ENCODE measurements around the gene ZNF407. TPM values are rescaled to one million over a fixed set of nuclear protein-coding genes. Genes with fewer than 3 reads are reported as not detected.

The ZNF407 gene
- total and polyA plus RNA-seq, 4 donors, result 1.9 to 16.5 (median 6.6) TPM

DNA sequence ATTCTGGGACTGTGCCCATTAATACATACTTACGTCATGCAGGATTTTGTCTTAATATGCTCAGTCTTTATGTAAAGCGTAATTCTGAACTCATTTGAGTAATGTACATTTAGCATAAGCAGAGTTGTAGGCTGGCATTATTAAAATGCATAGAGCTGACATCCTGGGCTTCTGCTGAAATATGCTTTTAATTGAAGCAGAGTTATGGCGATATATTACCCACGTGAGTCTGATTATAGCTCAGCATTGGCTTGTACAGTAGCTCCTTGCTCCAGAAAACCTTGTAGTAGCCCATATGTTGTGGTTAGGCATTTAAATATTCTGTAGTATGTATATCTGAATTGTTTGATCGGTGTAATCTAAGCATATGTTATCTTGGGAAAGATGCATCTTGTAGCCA is 377.3 kb downstream of the ZNF407 start:
- no peak for DNase-seq (ENCODE audit: low spot score)
- Histone ChIP-seq H3K36me3 (ENCODE audit: control insufficient read depth in 4 of 4, insufficient read depth in 3 of 4, low read depth in 1 of 4, low read length in 3 of 4) (no peaks in the 10 kb centered on the region), H3K9me3 (ENCODE audit: control insufficient read depth in 4 of 4, low read length in 3 of 4) (no peaks in the 10 kb centered on the region), H3K9ac (ENCODE audit: low read depth in 1 of 2, low read length in 2 of 2) (no peak overlapping the region), H3K27me3 (ENCODE audit: control insufficient read depth in 4 of 4, insufficient read depth in 4 of 4, low read length in 3 of 4) (no peaks in the 10 kb centered on the region), H3K4me3 (ENCODE audit: low read depth in 1 of 3, low read length in 3 of 3) (no peak overlapping the region), H3K4me1 (ENCODE audit: control insufficient read depth in 4 of 4, insufficient read depth in 4 of 4, low read length in 3 of 4) (peaks cover 1 to 12% (median 9%) of the 10 kb centered on the region in 4 donors), H3K27ac (ENCODE audit: low read depth in 1 of 2, low read length in 2 of 2) (no peak overlapping the region)
- WGBS, result 89% methylated on average over 5 of the region's 5 CpGs
- no peak for TF ChIP-seq NR2F2 (IDR thresholded peaks at IDR 0.05)
- TF ChIP-seq, protein P1, sequence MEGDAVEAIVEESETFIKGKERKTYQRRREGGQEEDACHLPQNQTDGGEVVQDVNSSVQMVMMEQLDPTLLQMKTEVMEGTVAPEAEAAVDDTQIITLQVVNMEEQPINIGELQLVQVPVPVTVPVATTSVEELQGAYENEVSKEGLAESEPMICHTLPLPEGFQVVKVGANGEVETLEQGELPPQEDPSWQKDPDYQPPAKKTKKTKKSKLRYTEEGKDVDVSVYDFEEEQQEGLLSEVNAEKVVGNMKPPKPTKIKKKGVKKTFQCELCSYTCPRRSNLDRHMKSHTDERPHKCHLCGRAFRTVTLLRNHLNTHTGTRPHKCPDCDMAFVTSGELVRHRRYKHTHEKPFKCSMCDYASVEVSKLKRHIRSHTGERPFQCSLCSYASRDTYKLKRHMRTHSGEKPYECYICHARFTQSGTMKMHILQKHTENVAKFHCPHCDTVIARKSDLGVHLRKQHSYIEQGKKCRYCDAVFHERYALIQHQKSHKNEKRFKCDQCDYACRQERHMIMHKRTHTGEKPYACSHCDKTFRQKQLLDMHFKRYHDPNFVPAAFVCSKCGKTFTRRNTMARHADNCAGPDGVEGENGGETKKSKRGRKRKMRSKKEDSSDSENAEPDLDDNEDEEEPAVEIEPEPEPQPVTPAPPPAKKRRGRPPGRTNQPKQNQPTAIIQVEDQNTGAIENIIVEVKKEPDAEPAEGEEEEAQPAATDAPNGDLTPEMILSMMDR (IDR thresholded peaks at IDR 0.05; ENCODE audit: low read depth, low read length, missing input control), result no peak
- TF ChIP-seq HNF4A (conservative IDR thresholded peaks at IDR 0.05), result no peak
- no peak for TF ChIP-seq MAX (IDR thresholded peaks at IDR 0.05)
- TF ChIP-seq RXRA (IDR thresholded peaks at IDR 0.05), result no peak

DNA sequence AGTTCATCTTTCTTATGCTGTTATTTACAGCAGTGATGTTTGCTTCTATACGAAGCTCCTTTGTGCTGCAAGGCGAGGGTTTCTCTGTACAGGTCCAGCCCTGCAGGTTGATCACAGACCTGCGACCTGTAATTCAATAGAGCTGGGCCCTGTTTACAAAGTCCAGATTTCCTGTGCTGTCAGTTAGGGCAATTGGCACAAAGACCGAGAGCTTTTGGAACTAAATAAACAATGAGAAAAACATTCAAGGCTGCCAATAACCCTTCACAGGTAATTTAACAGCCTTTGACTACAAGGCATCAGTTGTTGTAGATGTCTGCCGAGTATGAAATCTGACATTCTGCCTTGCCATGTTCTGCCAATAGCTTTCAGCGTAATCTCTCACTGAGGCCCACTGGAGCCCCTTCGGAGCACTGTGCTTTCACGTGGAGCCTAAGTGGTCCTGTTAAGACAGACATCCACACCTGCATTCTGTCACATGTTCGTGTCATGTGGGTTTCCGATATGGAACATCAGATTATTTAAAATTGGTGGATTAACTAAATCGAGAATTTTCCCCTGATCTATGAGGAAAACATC is 378.8 kb downstream of the ZNF407 start:
- Histone ChIP-seq H3K27me3 (ENCODE audit: control insufficient read depth in 4 of 4, insufficient read depth in 4 of 4, low read length in 3 of 4) (no peaks in the 10 kb centered on the region), H3K36me3 (ENCODE audit: control insufficient read depth in 4 of 4, insufficient read depth in 3 of 4, low read depth in 1 of 4, low read length in 3 of 4) (no peaks in the 10 kb centered on the region), H3K4me1 (ENCODE audit: control insufficient read depth in 4 of 4, insufficient read depth in 4 of 4, low read length in 3 of 4) (peaks cover 0 to 12% (median 9%) of the 10 kb centered on the region in 4 donors), H3K4me3 (ENCODE audit: low read depth in 1 of 3, low read length in 3 of 3) (no peak overlapping the region), H3K9me3 (ENCODE audit: control insufficient read depth in 4 of 4, low read length in 3 of 4) (no peaks in the 10 kb centered on the region), H3K9ac (ENCODE audit: low read depth in 1 of 2, low read length in 2 of 2) (no peak overlapping the region), H3K27ac (ENCODE audit: low read depth in 1 of 2, low read length in 2 of 2) (peak overlapping the region in 1 of 2 donors; percentile 39)
- no peak for DNase-seq (ENCODE audit: low spot score)
- TF ChIP-seq, protein P1 (IDR thresholded peaks at IDR 0.05; ENCODE audit: low read depth, low read length, missing input control), result no peak
- TF ChIP-seq ATF3 (IDR thresholded peaks at IDR 0.05), result no peak
- TF ChIP-seq RXRA (IDR thresholded peaks at IDR 0.05), result peak in 1 of 2 donors; percentile 52
- no peak for TF ChIP-seq EGR1 (IDR thresholded peaks at IDR 0.05; ENCODE audit: low read depth in 2 of 2)
- TF ChIP-seq HNF4A (conservative IDR thresholded peaks at IDR 0.05), result peak; percentile 89 to 90
- TF ChIP-seq GABPA (IDR thresholded peaks at IDR 0.05 in 1 of 2, conservative IDR thresholded peaks at IDR 0.05 in 1 of 2), result no peak
- peak; percentile 15 for TF ChIP-seq ZBTB33 (IDR thresholded peaks at IDR 0.05)
- no peak for TF ChIP-seq YY1 (IDR thresholded peaks at IDR 0.05)
- peak; percentile 89 for TF ChIP-seq FOXA2 (IDR thresholded peaks at IDR 0.05)
- peak; percentile 81 for TF ChIP-seq FOXA1 (IDR thresholded peaks at IDR 0.05)
- no peak for TF ChIP-seq JUND (IDR thresholded peaks at IDR 0.05)
- peak; percentile 31 to 45 for TF ChIP-seq RAD21 (IDR thresholded peaks at IDR 0.05)
- TF ChIP-seq HNF4G (IDR thresholded peaks at IDR 0.05), result peak; percentile 47
- peak; percentile 68 for TF ChIP-seq SP1 (IDR thresholded peaks at IDR 0.05)
- peak; percentile 28 for TF ChIP-seq MAX (IDR thresholded peaks at IDR 0.05)
- no peak for TF ChIP-seq NR2F2 (IDR thresholded peaks at IDR 0.05)
- no peak for TF ChIP-seq TAF1 (conservative IDR thresholded peaks at IDR 0.05)
- TF ChIP-seq, protein P2, sequence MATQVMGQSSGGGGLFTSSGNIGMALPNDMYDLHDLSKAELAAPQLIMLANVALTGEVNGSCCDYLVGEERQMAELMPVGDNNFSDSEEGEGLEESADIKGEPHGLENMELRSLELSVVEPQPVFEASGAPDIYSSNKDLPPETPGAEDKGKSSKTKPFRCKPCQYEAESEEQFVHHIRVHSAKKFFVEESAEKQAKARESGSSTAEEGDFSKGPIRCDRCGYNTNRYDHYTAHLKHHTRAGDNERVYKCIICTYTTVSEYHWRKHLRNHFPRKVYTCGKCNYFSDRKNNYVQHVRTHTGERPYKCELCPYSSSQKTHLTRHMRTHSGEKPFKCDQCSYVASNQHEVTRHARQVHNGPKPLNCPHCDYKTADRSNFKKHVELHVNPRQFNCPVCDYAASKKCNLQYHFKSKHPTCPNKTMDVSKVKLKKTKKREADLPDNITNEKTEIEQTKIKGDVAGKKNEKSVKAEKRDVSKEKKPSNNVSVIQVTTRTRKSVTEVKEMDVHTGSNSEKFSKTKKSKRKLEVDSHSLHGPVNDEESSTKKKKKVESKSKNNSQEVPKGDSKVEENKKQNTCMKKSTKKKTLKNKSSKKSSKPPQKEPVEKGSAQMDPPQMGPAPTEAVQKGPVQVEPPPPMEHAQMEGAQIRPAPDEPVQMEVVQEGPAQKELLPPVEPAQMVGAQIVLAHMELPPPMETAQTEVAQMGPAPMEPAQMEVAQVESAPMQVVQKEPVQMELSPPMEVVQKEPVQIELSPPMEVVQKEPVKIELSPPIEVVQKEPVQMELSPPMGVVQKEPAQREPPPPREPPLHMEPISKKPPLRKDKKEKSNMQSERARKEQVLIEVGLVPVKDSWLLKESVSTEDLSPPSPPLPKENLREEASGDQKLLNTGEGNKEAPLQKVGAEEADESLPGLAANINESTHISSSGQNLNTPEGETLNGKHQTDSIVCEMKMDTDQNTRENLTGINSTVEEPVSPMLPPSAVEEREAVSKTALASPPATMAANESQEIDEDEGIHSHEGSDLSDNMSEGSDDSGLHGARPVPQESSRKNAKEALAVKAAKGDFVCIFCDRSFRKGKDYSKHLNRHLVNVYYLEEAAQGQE (IDR thresholded peaks at IDR 0.05), result no peak
- 57% methylated on average over 11 of the region's 11 CpGs for WGBS
